Mesenteric fat pad (tissue), 1 donor: ENCODE measurements around the gene CHST15. TPM values are rescaled to one million over a fixed set of nuclear protein-coding genes. Genes with fewer than 3 reads are reported as not detected.

Experiments used
- DNase-seq: peaks from one replicate; pipeline ENCODE4 v3.0.0-alpha.2; 2020; ENCODE audit warnings: low spot score
- total RNA-seq: library from RNA; stranded (reverse); fragmentation: NEBNext Ultra II Directional; extraction: Animal tissue kit (Norgen Biotek cat#: 25700); gene quantifications from one replicate; pipeline ENCODE4 v1.2.1, GENCODE V29; 2021
- donor health status: DM: yes; HTN: yes; CAD: no.

CHST15 gene
- total RNA-seq, 1 donor from 2014 or later, result 53.1 TPM

DNA sequence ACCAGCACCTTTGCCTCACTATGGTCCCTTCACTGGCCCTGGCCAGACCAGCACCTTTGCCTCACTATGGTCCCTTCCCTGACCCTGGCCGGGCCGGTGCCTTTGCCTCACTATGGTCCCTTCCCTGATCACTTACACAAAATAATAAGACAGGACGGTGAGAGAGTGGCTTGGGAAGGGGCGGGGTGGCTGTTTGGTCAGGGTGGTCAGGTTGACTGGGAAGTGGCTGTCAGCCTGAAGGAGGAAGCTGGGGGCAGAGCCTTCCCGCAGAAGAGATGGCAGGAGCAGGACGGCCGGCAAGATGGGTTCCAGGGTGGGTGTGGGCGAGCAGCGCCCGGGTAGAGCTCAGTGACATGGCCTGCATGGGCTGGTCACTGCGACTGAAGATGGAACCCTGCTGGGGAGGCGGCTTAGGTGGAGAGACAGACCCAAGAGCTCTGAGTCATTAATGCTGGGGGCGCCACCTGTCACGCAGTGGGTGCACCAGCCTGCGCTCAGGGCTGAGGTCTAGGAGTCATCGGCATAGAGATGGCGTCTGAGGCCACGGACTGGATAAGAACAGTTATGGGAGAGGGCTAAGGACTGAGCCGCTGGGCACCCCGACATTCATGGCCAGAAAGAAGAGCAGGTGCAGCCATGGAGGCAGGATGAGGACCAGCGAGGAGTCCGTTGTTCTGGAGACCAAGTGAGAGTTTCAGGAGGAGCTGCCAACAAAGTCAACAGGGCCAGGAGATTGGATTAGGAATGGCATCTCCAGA lies 91.8 kb downstream of the CHST15 start:
- DNase-seq, result peak; percentile 86

DNA sequence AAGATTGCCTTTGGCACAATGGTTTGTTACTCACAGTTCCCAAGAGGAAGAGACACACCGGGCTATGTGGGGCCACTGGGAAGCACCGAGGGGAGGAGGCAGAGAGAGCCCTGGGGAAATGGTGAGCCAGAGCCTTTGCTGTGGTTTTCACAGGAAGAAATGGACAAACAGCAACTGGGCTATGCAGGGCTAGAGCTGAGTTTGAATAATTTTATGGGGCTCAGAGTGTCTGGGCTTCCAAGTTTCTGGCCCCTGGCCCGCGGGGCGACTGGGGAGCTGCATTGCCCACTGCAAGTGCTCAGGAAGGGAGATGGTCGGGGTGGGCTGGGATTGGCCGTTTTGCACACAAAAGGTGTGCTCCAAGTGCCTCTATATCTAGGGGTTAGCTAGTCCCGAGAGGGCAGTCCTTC lies 92.6 kb downstream of the CHST15 start:
- peak; percentile 79 for DNase-seq

DNA sequence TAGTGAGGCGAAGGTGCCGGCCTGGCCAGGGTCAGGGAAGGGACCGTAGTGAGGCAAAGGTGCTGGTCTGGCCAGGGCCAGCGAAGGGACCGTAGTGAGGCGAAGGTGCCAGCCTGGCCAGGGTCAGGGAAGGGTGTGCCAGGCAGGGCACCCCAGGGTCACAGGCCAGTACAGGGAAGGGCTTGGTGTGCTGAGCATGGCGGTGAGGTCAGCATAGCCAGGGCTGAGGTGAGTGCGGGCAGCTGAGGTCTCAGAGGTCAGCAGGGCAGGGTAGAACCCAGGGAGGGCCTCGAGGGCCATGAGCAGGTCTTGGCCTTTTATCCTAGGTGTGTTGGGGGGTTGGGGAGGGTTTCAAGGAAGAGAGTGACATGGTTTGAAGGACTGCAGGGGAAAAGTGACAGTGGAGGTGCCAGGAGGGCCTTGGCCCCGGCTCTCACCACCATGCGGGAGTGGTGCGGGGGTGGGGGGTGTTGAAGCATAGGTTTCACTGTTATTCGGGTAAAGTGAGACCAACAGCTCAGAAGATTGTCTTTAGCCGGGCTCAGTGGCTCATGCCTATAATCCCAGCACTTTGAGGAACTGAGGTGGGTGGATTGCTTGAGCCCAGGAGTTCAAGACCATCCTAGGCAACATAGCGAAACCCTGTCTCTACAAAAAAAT lies 93.3 kb downstream of the CHST15 start:
- peak; percentile 81 for DNase-seq

DNA sequence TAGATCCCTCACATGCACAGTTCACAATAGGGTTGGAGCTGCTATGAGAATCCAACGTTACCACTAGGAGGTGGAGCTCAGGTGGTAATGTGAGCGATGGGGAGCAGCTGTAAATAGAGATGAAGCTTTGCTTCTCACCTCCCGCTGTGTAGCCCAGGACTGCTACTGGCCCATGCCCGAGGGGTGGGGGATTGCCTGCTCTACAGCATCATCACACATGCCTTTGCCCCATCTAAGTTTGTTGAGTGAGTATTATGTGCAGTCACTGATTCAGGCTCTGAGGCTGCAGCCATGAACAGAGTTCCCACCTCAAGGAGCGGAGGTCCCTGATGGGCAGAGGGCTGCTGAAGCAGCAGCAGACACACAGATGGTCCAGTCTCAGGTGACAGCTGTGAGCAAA lies 94.1 kb downstream of the CHST15 start:
- peak; percentile 53 for DNase-seq

DNA sequence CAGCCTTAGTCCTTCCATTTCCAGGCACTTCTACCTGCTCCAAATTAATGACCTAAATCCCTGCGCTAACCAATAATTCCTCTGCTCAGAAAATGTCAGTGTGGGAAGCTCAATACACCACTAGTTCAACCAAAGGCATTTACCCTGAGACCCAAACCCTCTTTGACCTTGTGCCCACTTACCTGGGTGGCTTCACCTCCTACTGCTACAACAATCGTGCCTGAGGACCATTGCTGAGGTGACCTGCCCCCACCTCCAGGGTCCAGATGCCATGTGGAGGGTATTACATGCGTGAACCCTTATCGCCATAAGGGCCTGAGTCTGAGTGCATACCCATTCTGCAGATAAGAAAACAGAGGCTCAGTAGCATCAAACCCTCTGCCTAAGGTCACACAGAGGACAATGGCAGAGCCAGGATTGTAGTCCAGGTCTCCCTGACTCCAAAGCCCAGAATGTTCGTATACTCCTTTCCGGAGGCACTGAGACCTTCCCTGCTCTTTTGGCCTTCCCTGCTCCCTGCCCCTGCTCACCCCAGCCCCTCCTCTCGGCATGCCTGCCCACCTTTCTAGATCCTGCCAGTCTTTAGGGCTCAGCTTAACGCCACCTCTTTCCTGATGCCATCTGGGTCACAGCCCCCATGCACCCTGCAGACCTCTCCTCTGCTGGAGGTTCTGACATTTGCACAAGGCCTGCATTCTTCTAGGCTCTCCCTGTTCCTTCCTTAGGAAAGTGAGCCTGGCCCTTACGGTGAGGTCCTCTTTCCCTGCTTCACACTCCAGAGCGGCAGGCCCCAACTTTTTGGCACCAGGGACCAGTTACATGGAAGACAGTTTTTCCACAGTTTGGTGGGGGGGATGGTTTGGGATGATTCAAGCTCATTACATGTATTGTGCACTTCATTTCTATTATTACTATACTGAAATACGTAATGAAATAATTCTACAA lies 94.9 kb downstream of the CHST15 start:
- peak; percentile 67 for DNase-seq

DNA sequence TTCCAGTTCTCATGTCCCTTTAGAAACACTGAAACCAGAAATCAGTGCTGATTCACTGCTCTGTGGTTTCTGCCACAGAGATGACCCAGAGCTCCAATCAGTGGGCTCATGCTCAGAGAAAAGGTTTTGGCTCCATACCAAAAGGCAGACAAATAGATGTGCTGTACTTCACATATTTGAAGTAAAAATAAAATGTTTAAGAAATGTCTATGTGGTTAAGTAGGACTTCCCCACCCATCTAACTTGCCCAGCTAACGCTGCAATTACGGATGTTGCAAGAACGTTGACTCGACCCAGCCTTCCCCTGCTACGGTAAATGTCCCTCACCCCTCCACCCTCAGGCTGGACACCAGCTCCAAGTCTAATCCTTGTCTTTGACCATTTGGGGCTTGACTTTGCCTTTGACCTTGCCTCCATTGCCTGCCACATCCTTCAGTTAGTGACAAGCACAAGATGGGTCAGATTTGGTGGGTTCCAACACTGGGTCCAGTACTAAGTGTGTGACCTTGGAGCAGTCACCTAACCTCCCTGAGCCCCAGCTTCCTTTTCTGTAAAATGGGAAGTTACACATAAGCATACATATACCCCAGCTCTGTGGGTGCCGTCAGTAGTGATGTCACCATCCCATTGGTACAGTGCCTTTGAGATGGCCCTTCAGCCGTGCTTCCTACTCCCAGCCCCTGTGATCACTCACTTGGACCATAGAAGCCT lies 95.8 kb downstream of the CHST15 start:
- peak; percentile 62 for DNase-seq

DNA sequence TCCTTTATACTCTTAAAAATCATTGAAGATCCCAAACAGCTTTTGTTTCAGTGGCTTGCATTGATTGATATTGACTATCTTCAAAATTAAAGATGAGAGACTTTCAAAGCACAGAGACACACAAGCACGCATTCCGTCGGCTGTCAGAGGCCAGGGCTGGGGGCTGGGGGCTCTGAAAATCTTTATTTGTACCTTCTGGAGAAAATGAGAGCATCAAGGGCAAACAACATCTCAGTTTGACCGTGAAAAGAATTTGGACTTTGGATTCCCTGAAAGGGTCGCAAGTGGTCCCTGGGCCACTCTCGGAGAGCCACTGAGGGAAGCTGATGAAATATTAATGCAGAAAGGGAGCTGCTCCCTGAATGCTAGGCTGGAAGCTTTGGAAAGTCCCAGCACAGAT lies 96.4 kb downstream of the CHST15 start:
- peak; percentile 67 for DNase-seq

DNA sequence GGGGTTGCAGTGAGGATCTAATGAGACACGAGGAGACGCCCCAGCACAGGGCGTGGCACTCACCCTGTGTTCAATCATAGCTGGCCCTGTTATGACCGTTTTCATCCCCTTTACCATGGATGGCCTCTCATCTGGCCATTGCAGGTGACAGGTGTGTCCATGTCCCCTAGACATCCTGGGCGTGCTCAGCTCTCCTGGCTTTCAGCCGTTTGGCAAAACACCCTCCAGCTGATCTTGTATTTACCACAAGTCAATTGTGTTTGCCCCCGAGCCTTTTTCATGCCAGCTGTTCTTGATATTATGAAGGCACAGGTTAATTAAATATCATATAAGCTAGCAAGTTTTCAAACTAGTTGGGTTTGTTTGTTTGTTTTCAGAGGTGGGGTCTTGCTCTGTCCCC lies 97.1 kb downstream of the CHST15 start:
- peak; percentile 47 for DNase-seq

DNA sequence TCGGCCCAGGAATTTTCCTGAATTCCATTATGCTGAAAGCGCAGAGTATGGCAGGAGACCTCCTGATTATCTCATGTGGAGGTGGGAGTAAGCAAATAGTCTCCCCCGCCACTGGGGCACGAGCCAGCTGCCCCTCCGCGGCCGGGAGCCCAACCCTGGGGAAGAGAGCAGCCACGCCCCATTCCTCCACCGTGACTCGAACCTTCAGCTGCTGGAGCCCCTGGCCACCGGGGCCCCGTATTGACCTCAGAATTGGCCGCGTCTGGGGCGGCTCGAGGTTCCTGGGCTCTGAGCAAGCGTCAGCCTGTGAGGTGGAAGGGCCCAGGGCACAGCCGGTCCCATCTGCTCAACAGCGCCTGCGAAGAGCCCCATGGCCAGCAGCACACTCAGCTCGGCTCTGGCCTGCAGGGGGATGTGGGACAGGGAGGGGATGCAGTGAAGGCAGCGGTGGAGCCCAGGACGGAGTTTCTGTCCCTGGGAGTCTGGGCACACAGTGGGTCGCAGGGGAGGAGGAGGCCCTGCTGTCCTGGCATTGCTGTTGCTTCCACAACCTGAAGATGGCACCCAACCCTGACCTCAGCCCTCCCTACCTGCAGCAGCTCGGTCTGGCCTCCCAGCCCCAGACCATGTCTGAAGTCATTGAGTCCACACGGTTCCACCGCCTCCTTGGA lies 97.8 kb downstream of the CHST15 start:
- DNase-seq, result peak; percentile 90

DNA sequence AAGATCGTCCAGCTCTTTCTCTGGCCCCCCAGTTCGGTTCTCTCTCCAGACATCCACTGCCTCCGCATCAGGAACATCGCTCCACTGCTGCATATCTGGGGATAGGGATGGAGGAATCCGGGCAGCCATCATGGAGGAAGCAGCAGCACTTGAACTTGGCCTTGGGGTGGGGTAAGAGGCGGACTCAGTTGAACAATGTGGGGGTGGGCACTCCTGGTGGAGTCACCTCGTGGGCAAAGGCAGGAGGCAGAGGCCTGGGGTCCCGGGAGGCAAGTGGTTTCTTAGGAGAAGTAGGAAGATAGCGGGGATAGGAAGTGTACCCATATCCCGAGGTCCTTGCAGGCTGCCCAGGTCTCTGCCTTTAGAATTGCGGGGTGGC lies 98.3 kb downstream of the CHST15 start:
- DNase-seq, result no peak

DNA sequence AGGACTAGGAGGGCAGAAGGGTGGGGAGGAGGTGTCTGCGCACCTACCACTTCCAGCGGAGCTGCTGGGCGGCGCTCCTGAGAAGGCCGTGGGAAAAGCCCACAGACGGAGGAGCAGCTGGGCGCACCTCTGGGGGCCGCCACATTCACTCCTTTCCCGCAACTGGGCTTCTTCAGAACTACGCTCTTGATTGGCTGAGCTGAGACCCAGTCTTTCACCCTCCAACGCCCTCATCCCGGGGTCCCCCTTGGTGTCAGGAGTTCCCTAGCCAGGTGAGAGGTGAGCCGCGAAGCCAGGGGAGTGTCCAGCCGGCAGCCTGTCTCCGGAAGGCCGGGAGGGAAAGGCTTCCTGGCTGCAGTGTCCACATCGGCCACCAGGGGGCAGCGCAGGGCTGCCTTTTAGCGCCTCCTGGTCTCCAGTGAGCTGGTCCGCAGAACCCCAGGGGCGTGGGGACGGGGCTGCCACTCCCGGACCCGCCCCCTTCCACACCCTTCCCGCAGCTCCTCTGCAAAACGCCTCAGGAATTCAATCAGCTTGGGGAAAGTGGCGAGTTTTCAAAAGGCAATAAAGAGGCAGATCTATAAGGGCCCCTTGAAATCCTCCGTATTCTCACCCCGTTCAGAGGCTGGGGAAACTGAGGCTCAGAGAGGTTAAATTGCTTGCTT lies 98.8 kb downstream of the CHST15 start:
- DNase-seq, result peak; percentile 96

DNA sequence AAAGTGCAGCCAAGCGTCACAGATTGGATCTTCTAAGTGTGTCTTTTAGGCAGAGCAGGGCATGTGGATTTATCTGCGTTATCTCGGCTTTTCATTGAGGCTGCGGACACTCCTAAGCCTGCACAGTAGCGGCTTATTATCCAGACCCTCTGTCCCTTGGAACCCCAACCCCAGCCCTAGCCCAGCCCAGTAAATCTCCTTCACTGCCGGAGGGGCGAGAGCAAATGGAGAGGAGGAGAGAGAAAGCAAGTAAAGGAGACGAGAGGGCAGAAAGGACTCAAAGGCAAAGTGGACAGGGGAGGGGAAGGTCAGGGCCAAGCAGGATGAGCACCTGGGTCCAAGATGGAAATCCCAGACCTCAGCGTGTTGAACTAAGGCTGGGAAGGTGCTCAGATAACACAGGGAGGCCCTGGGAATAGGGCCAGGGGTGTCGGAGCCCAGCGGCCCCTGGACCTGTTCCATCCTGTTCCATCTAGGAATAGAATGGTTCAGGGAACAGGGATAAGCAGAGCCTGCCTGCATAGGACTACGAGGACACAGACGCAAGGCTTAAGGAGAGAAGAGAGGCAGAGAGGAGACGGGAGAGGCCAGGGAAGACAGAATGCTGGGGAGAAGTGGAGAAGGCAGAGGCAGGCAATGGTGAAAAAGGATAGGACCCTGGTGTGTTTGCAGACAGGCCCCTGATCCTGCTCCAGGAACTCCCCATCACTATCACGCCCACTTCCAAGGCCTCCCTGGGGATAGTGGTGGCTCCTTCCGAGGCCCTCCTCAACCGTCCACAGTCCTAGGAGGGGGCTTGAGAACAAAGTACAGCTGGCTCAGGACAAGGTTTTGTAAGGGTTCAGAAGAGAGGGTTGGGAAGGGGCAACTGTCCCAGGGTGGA lies 99.6 kb downstream of the CHST15 start:
- DNase-seq, result peak; percentile 65

DNA sequence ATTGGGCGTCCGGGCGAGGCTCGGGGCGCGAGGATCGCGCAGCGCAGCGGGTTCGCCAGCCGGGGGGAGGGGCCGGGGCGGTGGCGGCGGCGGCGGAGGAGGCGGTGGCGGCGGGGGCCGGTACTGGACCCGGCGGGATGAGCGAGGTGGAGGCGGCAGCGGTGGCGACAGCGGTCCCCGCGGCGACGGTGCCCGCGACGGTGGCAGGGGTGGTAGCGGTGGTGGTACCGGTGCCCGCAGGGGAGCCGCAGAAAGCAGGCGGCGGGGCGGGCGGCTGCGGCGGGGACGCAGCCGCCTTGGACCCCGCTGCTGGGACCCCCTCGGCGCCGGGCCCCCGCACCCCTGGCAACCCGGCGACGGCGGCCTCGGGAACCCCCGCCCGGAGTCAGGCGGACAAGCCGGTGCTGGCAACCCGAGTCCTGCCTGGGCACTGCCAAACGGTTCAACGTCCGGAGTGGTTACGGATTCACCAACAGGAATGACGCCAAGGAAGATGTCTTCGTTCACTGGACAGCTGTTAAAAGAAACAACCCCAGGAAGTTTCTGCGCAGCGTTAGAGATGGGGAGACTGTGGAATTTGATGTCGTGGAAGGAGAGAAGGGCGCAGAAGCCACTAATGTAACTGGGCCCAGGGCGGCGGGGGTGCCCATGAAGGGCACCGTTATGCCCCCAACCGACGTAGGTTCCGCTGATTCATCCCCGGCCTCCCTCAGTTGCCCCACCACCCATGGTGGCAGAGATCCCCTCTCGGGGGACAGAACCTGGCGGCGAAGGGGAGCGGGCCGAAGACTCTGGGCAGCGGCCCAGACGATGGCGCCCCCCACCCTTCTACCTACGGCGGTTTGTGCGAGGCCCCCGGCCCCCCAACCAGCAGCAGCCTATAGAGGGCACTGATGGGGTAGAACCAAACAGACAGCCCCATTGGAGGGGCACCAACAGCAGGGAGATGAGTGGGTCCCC lies 101.5 kb downstream of the CHST15 start:
- peak; percentile 86 for DNase-seq

DNA sequence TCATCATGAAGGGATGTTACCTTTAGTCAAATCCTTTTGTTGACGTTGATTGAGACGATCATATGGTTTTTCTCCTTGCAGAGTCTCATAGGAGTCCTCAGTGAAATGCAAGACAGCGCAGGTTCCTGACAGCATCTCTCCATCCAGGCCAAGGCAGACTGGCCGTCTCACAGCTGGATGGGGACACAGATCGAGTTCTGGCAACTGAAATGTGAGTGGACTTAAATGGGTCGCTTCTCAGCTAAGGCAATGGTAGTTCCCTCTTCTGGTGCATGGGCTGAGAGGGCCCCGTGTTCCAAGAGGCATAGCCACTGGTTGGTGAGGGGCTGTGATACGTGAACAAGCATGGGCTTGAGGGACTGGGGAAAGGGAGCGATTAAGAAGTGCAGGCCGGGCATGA lies 102.5 kb downstream of the CHST15 start:
- DNase-seq, result peak; percentile 49

DNA sequence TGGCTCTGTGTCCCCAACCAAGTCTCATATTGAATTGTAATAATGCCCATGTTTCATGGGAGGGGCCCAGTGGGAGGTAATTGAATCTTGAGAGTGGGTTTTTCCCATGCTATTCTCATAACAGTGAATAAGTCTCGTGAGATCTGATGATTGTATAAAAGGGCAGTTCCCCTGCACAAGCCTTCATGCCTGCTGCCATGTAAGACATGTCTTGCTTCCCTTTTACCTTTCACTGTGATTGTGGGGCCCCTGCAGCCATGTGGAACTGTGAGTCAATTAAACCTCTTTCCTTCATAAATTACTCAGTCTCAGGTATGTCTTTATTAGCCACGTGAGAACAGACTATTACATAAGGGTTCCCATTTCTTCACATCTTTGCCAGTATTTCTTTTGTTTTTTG lies 104.7 kb downstream of the CHST15 start:
- no peak for DNase-seq

DNA sequence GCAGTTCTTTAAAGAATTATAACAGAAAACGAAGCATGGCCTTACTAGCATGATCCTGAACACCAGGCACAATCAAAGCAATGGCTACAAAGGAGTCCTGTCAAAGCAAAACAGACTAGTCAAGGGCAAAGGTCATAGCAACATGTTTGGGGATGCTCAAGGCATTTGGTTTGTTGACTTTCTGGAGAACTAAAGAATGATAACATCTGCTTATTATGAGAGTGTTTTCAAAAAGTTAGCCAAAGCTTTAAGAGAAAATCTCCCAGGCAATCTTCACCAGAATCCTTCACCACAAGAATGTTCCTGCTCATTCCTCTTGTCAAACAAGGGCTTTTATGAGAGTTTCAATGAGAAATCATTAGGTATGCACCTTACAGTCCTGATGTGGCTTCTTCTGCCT lies 106.7 kb downstream of the CHST15 start:
- no peak for DNase-seq

DNA sequence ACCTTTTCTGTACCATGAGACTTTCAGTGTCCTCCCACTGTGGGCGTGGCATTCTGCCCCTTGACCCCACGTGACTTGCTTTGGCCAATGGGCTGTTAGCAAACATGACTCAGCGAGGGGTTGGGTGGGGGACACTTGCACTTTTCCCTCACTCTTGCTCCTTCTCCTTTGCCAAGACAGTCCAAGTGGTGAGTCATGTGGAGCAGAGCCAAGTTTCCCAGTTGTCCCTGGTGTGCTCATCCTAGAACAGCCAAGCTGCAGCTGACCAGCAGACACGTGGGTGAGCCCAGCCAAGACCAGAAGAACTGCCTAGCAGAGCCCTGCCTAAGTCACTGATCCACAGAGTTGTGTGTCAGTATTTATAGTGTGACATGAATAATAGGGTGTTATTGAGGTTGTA lies 119.0 kb downstream of the CHST15 start:
- no peak for DNase-seq
